Sigmoid colon (tissue), 4 donors: ENCODE results near the gene GDPD2.
A peak's percentile ranks its signal among the peaks of the same experiment; 100 is the strongest.

Experiments used
- CTCF ChIP-seq, 4 experiments: fragments of 450-650 bp in 3 of 4; fragments of 200-600 bp in 1 of 4; IDR thresholded peaks; one replicate each; pipeline ENCODE4 v1.5.1; 2016 to 2019; ENCODE audit warnings: antibody characterized with exemption in 4 of 4, mild to moderate bottlenecking in 3 of 4, moderate library complexity in 2 of 4
- EP300 ChIP-seq, 4 donors: sonication (generic); formaldehyde crosslinking; IDR thresholded peaks; one replicate each; pipeline ENCODE4 v1.6.1; 2017; ENCODE audit warnings: antibody characterized with exemption in 4 of 4
- POLR2A ChIP-seq, 2 donors: fragments of 450-650 bp; IDR thresholded peaks; one replicate each; pipeline ENCODE4 v1.6.1; 2016; ENCODE audit warnings: antibody characterized with exemption in 2 of 2, mild to moderate bottlenecking in 2 of 2, moderate library complexity in 2 of 2
- POLR2AphosphoS5 ChIP-seq, 4 donors: sonication (generic); formaldehyde crosslinking; IDR thresholded peaks; one replicate each; pipeline ENCODE4 v1.6.1; 2017; ENCODE audit warnings: antibody characterized with exemption in 4 of 4

GRCh38 chrX:70454441-70455365, 31.6 kb downstream of the GDPD2 start:
- TF ChIP-seq CTCF (IDR thresholded peaks at IDR 0.05) (peak; percentile 54 to 83 (median 71)), POLR2A (IDR thresholded peaks at IDR 0.05) (no peak), POLR2AphosphoS5 (IDR thresholded peaks at IDR 0.05) (peak in 3 of 4 donors; percentile 8 to 33 (median 30)), EP300 (IDR thresholded peaks at IDR 0.05) (no peak)
